Cardiac fibroblast (primary cell): ENCODE measurements around the gene EML3.
A peak's percentile ranks its signal among the peaks of the same experiment; 100 is the strongest.
"Not testable (repeated sequence)": the region's sequence is repeated elsewhere in the genome, so short reads cannot be mapped to it uniquely, and the experiment has no call there.

Experiments used
- DNase-seq, 2 donors: peaks; one replicate each; pipeline versions ENCODE4 v3.0.0 to v3.0.0-alpha.2; 2010; ENCODE audit warnings: low read depth in 2 of 2
- H3K4me3 ChIP-seq, 2 donors: replicated peaks in 1 of 2; 1 replicate in 1 of 2; 2 replicates in 1 of 2; pipeline ENCODE4 v1.5.1; 2011; ENCODE audit warnings: low read depth in 2 of 2, low read length in 2 of 2, mild to moderate bottlenecking in 2 of 2, moderate library complexity in 1 of 2
- CTCF ChIP-seq: IDR thresholded peaks from one replicate; pipeline ENCODE4 v1.5.1; 2011; ENCODE audit warnings: low read depth, mild to moderate bottlenecking, low read length, inconsistent platforms

Gene EML3

GRCh38 chr11:62644220-62644619 is 31.6 kb upstream of the EML3 start:
- DNase-seq = no peak
- no peak overlapping the region for H3K4me3 ChIP-seq
- TF ChIP-seq CTCF = no peak

- no peak overlapping the region for H3K4me3 ChIP-seq
- no peak for TF ChIP-seq CTCF
Observed at GRCh38 chr11:62632492-62632891, 19.9 kb upstream of the EML3 start.

DNA sequence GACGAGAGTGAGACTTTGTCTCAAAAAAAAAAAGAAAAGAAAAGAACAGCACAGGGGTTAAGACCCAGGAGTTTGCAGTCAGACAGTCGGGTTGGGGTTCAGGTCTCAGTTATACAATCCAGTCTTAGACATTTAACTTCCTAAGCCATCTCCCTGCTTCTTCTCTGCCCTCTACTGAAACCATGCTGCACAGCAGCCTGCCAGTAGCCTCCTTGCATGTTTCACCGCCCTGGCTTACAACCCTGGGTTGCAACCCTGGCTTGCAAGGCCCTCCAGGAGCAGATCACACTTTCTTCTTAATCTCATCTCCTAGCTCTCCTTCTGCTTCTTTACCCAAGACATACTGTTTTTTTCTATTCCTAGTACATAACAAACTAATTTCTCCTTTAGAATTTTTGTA is 15.1 kb upstream of the EML3 start:
- DNase-seq = peak in 1 of 2 donors; percentile 32
- H3K4me3 ChIP-seq = no peak overlapping the region
- no peak for TF ChIP-seq CTCF

More at GRCh38 chr11:62632492-62632891, 19.9 kb upstream of the EML3 start:
- no peak for DNase-seq

DNA sequence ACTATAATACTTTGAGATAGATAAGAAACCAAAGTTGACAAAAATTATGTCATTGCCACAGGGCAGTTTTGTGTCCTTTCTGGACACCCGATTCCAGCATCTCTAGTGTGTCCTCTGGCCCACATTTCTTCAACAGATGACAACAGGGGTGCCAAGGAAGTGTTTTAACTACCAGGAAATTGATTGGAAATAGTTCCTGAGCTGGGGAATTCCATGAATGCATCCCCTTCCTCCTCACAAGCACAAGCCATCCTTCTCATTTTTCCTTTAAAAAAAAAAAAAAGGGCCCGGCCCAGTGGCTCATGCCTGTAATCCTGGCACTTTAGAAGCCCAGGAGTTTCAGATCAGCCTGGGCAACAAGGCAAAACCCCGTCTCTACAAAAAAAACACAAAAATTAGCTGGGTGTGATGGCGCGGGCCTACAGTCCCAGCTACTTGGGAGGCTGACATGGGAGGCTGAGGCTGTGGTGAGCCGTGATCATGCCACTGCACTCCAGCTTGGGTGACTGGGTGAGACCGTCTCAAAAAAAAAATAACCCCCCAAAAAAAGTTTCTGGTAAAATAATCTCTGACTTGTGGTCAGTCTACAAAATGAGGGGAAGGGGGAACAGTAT is 10.0 kb upstream of the EML3 start:
- H3K4me3 ChIP-seq = no peak overlapping the region

DNA sequence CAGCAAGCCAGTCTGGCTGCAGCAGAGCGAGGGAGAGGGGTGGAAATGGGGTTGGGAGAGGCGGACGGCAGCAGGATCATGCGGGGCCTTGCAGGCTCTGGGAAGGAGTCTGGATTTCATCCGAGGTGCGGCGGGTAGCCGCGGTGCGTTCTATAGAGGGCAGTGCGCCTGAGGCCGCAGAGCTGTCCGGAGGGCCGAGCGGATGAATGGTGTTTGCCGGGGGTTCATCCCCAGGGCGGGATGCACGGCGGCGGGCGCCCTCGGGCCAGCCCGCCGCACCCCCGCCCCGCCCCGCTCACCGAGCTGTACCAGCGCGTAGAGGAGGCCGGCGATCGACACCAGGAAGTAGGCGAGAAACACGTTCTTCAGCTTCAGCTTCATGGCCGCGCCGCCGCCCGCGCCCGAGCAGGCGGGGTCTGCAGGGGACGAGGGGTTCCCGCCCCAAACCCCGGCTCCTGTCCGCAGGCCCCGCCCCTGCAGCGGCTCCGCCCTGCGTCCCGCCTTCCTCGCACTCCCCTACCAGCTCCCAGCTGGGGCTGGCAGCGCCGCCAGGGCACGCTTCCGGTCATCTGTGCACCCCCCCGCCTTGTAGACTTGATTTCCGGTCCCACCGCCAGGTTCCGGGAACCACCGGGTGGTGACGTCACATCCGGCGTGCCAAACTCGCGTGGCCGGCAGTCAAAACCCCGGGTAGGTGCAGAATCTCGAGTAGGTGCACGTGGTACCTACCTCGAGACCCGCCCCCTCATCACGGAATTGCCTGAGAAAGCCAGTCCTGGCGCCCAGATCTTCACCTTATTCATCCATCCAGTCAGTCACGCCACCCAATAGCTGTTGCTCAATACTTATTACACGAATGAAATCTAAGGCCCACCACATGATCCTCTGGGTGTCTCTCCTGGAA is 9.2 kb upstream of the EML3 start, which contains the start of gene B3GAT3:
B3GAT3 (minus strand) TSS at position 420 of the 904 bp plus-strand sequence; CDS start at position 381, 39 bp downstream.
- TF ChIP-seq CTCF = no peak
- H3K4me3 ChIP-seq = peak within 1 kb of the TSS; percentile 62 to 79
- DNase-seq = peak; percentile 98 to 99

More for the DNA sequence above, 10.0 kb upstream of the EML3 start:
- DNase-seq = no peak
- TF ChIP-seq CTCF = no peak

GRCh38 chr11:62621027-62621566 is 8.5 kb upstream of the EML3 start:
- TF ChIP-seq CTCF = no peak
- DNase-seq = no peak
- peak overlapping the region; percentile 62 to 79 for H3K4me3 ChIP-seq

DNA sequence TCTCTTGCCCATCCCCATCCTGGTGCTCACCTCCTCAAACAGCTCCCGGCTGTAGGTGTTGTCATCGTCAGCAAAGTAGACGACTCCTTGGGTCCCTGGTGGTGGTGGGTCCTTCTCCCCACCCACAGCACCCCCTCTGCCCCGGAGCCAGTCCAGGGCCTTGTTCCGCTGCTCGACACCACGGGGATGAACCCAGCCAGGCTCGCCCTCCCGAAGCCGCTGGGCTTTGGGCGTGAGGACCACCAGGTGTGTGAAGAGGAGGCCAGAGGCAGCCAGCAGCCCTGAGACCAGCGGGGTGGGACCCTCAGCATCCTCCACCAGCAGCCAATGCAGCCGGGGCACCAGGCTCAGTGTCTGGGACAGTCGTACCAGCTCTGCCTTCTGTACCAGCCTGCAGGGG is 4.4 kb upstream of the EML3 start:
- DNase-seq, H3K4me3 ChIP-seq: not testable (repeated sequence)
